ENCODE results near the gene FAM107B. TPM values are rescaled to one million over a fixed set of nuclear protein-coding genes. Genes with fewer than 3 reads are reported as not detected.

Gene FAM107B
- total and polyA plus RNA-seq, 2 of the 8 experiments (the other 6 are each of a cell fraction or from before 2014, with no cell fraction given), result 7.5 to 28.1 TPM

- H2BK5ac ChIP-seq (ENCODE audit: low read depth, low read length), result no peak overlapping the region
- H4K91ac ChIP-seq (replicated peaks; ENCODE audit: insufficient read length, low read length), result no peak overlapping the region
- no peaks in the 10 kb centered on the region for H3K23me2 ChIP-seq (ENCODE audit: low read depth, low read length)
- WGBS, 2 experiments (ENCODE audit: extremely low coverage in 1 of 2, insufficient coverage in 1 of 2, insufficient read length in 1 of 2, insufficient replicate concordance in 2 of 2, low coverage in 1 of 2, low lambda C conversion rate in 2 of 2, missing lambda C conversion rate in 1 of 2), result 84% methylated on average over 3 of the region's 3 CpGs; no CpG with 5 or more reads in 1 of the 2 experiments
- ChIA-PET POLR2A (ENCODE audit: partially characterized antibody) (no interaction called here), CTCF (ENCODE audit: partially characterized antibody) (no interaction called here)
- no peaks in the 10 kb centered on the region for H3K4me1 ChIP-seq (replicated peaks in 1 of 4; ENCODE audit: control insufficient read depth in 3 of 4, insufficient read depth in 4 of 4, low read length in 3 of 4)
- H3K27ac ChIP-seq (ENCODE audit: low read depth, low read length), result no peak overlapping the region
- H3K79me1 ChIP-seq (ENCODE audit: low read depth, low read length), result no peaks in the 10 kb centered on the region
- H3K4me3 ChIP-seq (ENCODE audit: extremely low read depth in 1 of 4, insufficient read depth in 2 of 4, low read depth in 3 of 4, low read length in 4 of 4), result no peak overlapping the region
- H2BK120ac ChIP-seq (replicated peaks; ENCODE audit: low read depth, low read length), result no peak overlapping the region
- no peak overlapping the region for H2BK15ac ChIP-seq (ENCODE audit: low read length)
- H2AK5ac ChIP-seq (ENCODE audit: low read depth, low read length), result no peak overlapping the region
- H2BK12ac ChIP-seq (ENCODE audit: low read depth, low read length), result no peak overlapping the region
- H4K8ac ChIP-seq (ENCODE audit: extremely low read depth, insufficient read depth, low read length), result no peak overlapping the region
- no peak overlapping the region for H4K5ac ChIP-seq (ENCODE audit: insufficient read length, low read depth, low read length)
- no peak overlapping the region for H3K4me2 ChIP-seq (ENCODE audit: insufficient read depth in 1 of 2, low read depth in 2 of 2, low read length in 2 of 2)
- TF ChIP-seq ATF2 (IDR thresholded peaks at IDR 0.05; ENCODE audit: low read length) (no peak), USF2 (IDR thresholded peaks at IDR 0.05; ENCODE audit: low read length) (no peak), CEBPB (IDR thresholded peaks at IDR 0.05; ENCODE audit: low read depth, low read length) (no peak), POLR2AphosphoS5 (IDR thresholded peaks at IDR 0.05; ENCODE audit: low read depth, low read length) (no peak), TCF12 (IDR thresholded peaks at IDR 0.05; ENCODE audit: low read depth, low read length) (no peak)
- FAIRE-seq, result no peak
- H2AFZ ChIP-seq (ENCODE audit: low read length), result no peak overlapping the region
- no peaks in the 10 kb centered on the region for H3K9me3 ChIP-seq (ENCODE audit: insufficient read depth in 2 of 2, low read depth in 1 of 2, low read length in 1 of 2)
- no peak overlapping the region for H3K18ac ChIP-seq (ENCODE audit: extremely low read depth, low read length)
- no peak for DNase-seq (ENCODE audit: low read depth in 1 of 2, low spot score in 2 of 2)
- H4K20me1 ChIP-seq (replicated peaks in 1 of 2; ENCODE audit: control insufficient read depth in 1 of 2, insufficient read depth in 2 of 2, low read length in 2 of 2), result no peaks in the 10 kb centered on the region
- no peaks in the 10 kb centered on the region for H3K27me3 ChIP-seq (replicated peaks in 1 of 4; ENCODE audit: control insufficient read depth in 3 of 4, extremely low read depth in 1 of 4, insufficient read depth in 3 of 4, low read length in 3 of 4)
- no peak overlapping the region for H3K14ac ChIP-seq (ENCODE audit: insufficient read length)
- H2BK20ac ChIP-seq (ENCODE audit: low read length), result no peak overlapping the region
- H3K9ac ChIP-seq (replicated peaks in 1 of 4; ENCODE audit: extremely low read depth in 1 of 4, low read depth in 3 of 4, low read length in 3 of 4), result no peak overlapping the region
- no peaks in the 10 kb centered on the region for H3K79me2 ChIP-seq (ENCODE audit: control insufficient read depth in 1 of 2, insufficient read depth in 2 of 2, low read length in 2 of 2)
- no peak overlapping the region for H3K4ac ChIP-seq (replicated peaks; ENCODE audit: insufficient read length, low read depth, low read length)
- no peak overlapping the region for H3K56ac ChIP-seq (replicated peaks; ENCODE audit: insufficient read length, low read depth, low read length)
- no peak overlapping the region for H3K23ac ChIP-seq (ENCODE audit: insufficient read length)
- H3K36me3 ChIP-seq (ENCODE audit: control insufficient read depth in 2 of 4, insufficient read depth in 4 of 4, low read length in 3 of 4), result no peaks in the 10 kb centered on the region
Observed at GRCh38 chr10:14660831-14661230, 113.9 kb downstream of the FAM107B start.

All from H1 (cell line).